GM12878 (cell line): ENCODE data around the gene ACYP1. TPM values are rescaled to one million over a fixed set of nuclear protein-coding genes. Genes with fewer than 3 reads are reported as not detected.

Experiments used
- ATAC-seq: fragments of 200-7000 bp; cut with Tn5 transposase; 3 replicates; pipeline ENCODE4 v1.9.1; 2020; ENCODE audit warnings: mild to moderate bottlenecking, moderate library complexity
- BruUV-seq: library from RNA; stranded (reverse); fragments of 400-500 nt; replicated peaks from 2 replicates; lab custom pipeline; 2021; lab: Mats Ljungman, UMichigan
- CTCF ChIA-PET: fragments of 300-600 bp; sonication (Branson Sonifier 250); formaldehyde crosslinking; extraction: SDS; loops from one replicate; lab custom pipeline; 2021; ENCODE audit warnings: inconsistent platforms; lab: Yijun Ruan, JAX
- POLR2A ChIA-PET: fragments of 350-600 bp; formaldehyde crosslinking; extraction: SDS; loops from one replicate; lab custom pipeline; 2021; ENCODE audit warnings: inconsistent platforms; lab: Charles Lee
- RAD21 ChIA-PET: fragments of 300-600 bp; sonication (Branson Sonifier 250); formaldehyde crosslinking; loops from one replicate; lab custom pipeline; 2023; ENCODE audit warnings: antibody characterized with exemption; ENCODE audit not compliant: unreplicated experiment; lab: Charles Lee
- SMC1A ChIA-PET: fragments of 300-600 bp; sonication (Branson Sonifier 250); formaldehyde crosslinking; loops from one replicate; lab custom pipeline; 2023; ENCODE audit not compliant: unreplicated experiment, uncharacterized antibody; lab: Charles Lee
- DNase-seq: peaks from one replicate; pipeline ENCODE4 v3.0.0-alpha.2; 2011; ENCODE audit warnings: low read depth, low spot score
- FAIRE-seq: peaks from 3 replicates; lab custom pipeline; 2011; peaks lifted over from hg19 to GRCh38; lab: Jason Lieb, UNC
- H2AFZ ChIP-seq: 2 replicates; pipeline ENCODE4 v1.6.0; 2011; ENCODE audit warnings: low read depth, low read length, control low read depth; ENCODE audit not compliant: control insufficient read depth
- H3K27ac ChIP-seq: 2 replicates; pipeline ENCODE4 v1.5.1; 2011; ENCODE audit warnings: control low read depth; ENCODE audit not compliant: control insufficient read depth, insufficient read depth
- H3K27me3 ChIP-seq, 2 experiments: replicated peaks in 1 of 2; 2 replicates each; pipeline versions ENCODE4 v1.6.0 to v1.6.1; 2011; ENCODE audit warnings: low read length in 1 of 2; ENCODE audit not compliant: control insufficient read depth in 2 of 2, insufficient read depth in 2 of 2
- H3K36me3 ChIP-seq, 2 experiments: 2 replicates each; pipeline ENCODE4 v1.5.1; 2011; ENCODE audit warnings: low read length in 1 of 2; ENCODE audit not compliant: control insufficient read depth in 2 of 2, insufficient read depth in 2 of 2
- H3K4me1 ChIP-seq: 2 replicates; pipeline ENCODE4 v1.6.1; 2011; ENCODE audit warnings: mild to moderate bottlenecking, low read length, moderate library complexity, mixed read lengths; ENCODE audit not compliant: control insufficient read depth, insufficient read depth
- H3K4me2 ChIP-seq: 2 replicates; pipeline ENCODE4 v1.6.0; 2011; ENCODE audit warnings: control low read depth; ENCODE audit not compliant: control insufficient read depth, insufficient read depth
- H3K4me3 ChIP-seq: fragments of 200-600 bp; sonication (generic); 2 replicates; pipeline ENCODE4 v1.5.1; 2016
- H3K79me2 ChIP-seq: 2 replicates; pipeline ENCODE4 v1.6.0; 2011; ENCODE audit warnings: low read length; ENCODE audit not compliant: control insufficient read depth, insufficient read depth
- H3K9ac ChIP-seq: 2 replicates; pipeline ENCODE4 v1.8.0; 2011; ENCODE audit warnings: low read length, control low read depth, mixed read lengths; ENCODE audit not compliant: control insufficient read depth, insufficient read depth
- H3K9me3 ChIP-seq: replicated peaks from 3 replicates; pipeline ENCODE4 v1.5.1; 2011; ENCODE audit warnings: mild to moderate bottlenecking, low read length; ENCODE audit not compliant: control insufficient read depth, insufficient read depth
- H4K20me1 ChIP-seq: 2 replicates; pipeline ENCODE4 v1.6.0; 2011; ENCODE audit not compliant: control insufficient read depth, insufficient read depth
- CHD4 ChIP-seq: fragments of 200-600 bp; sonication (generic); IDR thresholded peaks from 2 replicates; pipeline ENCODE4 v1.6.1; 2016; ENCODE audit warnings: mild to moderate bottlenecking
- EGR1 ChIP-seq, 2 experiments: IDR thresholded peaks; 1 replicate in 1 of 2; 2 replicates in 1 of 2; pipeline ENCODE4 v1.6.1; 2011 to 2012; ENCODE audit warnings: low read depth in 2 of 2, low read length in 2 of 2, borderline replicate concordance in 1 of 2, mild to moderate bottlenecking in 1 of 2, moderate library complexity in 1 of 2
- FOXK2 ChIP-seq: fragments of 450-650 bp; IDR thresholded peaks from 2 replicates; pipeline ENCODE4 v1.6.1; 2017; ENCODE audit warnings: mild to moderate bottlenecking, moderate library complexity
- KLF5 ChIP-seq: fragments of 450-650 bp; IDR thresholded peaks from 2 replicates; pipeline ENCODE4 v1.6.1; 2014; ENCODE audit warnings: mild to moderate bottlenecking; ENCODE audit not compliant: partially characterized antibody
- MEF2A ChIP-seq: IDR thresholded peaks from 2 replicates; pipeline ENCODE4 v1.6.1; 2011; ENCODE audit warnings: low read depth, mild to moderate bottlenecking, low read length, moderate library complexity; ENCODE audit not compliant: insufficient read depth
- RELA ChIP-seq: fragments of 450-650 bp; IDR thresholded peaks from 2 replicates; pipeline ENCODE4 v1.8.0; 2014; ENCODE audit warnings: borderline replicate concordance; ENCODE audit not compliant: partially characterized antibody
- RFX5 ChIP-seq: IDR thresholded peaks from 2 replicates; pipeline ENCODE4 v1.6.1; 2011; ENCODE audit warnings: low read depth, low read length, improper control_type of control experiment
- WGBS: methylation state at CpG from one replicate; pipeline ENCODE4 v1.1.6; 2016; ENCODE audit warnings: low lambda C conversion rate; ENCODE audit not compliant: insufficient replicate concordance, insufficient coverage; ENCODE audit errors: missing lambda C conversion rate; 5-methylcytosine and 5-hydroxymethylcytosine counted together
- in situ Hi-C: fragments of 300-500 bp; cut with MboI; formaldehyde crosslinking; loops from 9 replicates; pipeline ENCODE4 v1.14.3; 2018; ENCODE audit warnings: mixed read lengths
- intact Hi-C: fragments of 100-400 bp; cut with micrococcal nuclease; formaldehyde crosslinking; loops from one replicate; pipeline ENCODE4 v1.14.2; 2022; ENCODE audit not compliant: unreplicated experiment
- polyA plus RNA-seq, 11 experiments: library from polyadenylated mRNA; depleted of rRNA in 4 of 11; unstranded in 6 of 11; stranded (reverse) in 5 of 11; fragments of >200 nt; fragmentation: Nextera tagmentation in 4 of 11; fragmentation: Illumina TruSeq in 1 of 11; extraction: Ambion mirVana in 4 of 11; extraction: Trizol in 1 of 11; gene quantifications; 1 replicate in 1 of 11; 2 replicates in 10 of 11; pipeline versions ENCODE4 v1.2.1 to v1.2.3, GENCODE V29; 2011 to 2016; ENCODE audit warnings: inconsistent platforms in 2 of 11, missing spikeins in 2 of 11, low read depth in 1 of 11
- total RNA-seq, 4 experiments: library from RNA; depleted of rRNA in 3 of 4; stranded (reverse); fragments of >200 nt in 3 of 4; fragmentation: Illumina TruSeq in 1 of 4; extraction: Trizol in 1 of 4; gene quantifications; 2 replicates each; pipeline versions ENCODE4 v1.2.1 to v1.2.3, GENCODE V29; 2013 to 2021
- TF ChIP-seq, protein P1 (sequence below): fragments of 150-350 bp; IDR thresholded peaks from 2 replicates; pipeline ENCODE4 v1.6.1; 2014; ENCODE audit warnings: mild to moderate bottlenecking, low read depth, low read length
- TF ChIP-seq, protein P2 (sequence below): IDR thresholded peaks from 2 replicates; pipeline ENCODE4 v1.6.1; 2011; ENCODE audit warnings: borderline replicate concordance, low read depth, mild to moderate bottlenecking, moderate library complexity, mixed read lengths, low read length; ENCODE audit not compliant: insufficient read depth; ENCODE audit errors: extremely low read length
- TF ChIP-seq, protein P3 (sequence below): fragments of 450-650 bp; IDR thresholded peaks from 2 replicates; pipeline ENCODE4 v1.6.1; 2017; ENCODE audit warnings: antibody characterized with exemption, mild to moderate bottlenecking, moderate library complexity
- TF ChIP-seq, protein P4 (sequence below): IDR thresholded peaks from 2 replicates; pipeline ENCODE4 v1.6.1; 2012; ENCODE audit warnings: low read depth, low read length, improper control_type of control experiment

ACYP1 gene
- total and polyA plus RNA-seq, 10 of the 15 experiments (the other 5 are each of a cell fraction or from before 2014, with no cell fraction given), result 18.2 to 52.6 (median 43.5) TPM

DNA sequence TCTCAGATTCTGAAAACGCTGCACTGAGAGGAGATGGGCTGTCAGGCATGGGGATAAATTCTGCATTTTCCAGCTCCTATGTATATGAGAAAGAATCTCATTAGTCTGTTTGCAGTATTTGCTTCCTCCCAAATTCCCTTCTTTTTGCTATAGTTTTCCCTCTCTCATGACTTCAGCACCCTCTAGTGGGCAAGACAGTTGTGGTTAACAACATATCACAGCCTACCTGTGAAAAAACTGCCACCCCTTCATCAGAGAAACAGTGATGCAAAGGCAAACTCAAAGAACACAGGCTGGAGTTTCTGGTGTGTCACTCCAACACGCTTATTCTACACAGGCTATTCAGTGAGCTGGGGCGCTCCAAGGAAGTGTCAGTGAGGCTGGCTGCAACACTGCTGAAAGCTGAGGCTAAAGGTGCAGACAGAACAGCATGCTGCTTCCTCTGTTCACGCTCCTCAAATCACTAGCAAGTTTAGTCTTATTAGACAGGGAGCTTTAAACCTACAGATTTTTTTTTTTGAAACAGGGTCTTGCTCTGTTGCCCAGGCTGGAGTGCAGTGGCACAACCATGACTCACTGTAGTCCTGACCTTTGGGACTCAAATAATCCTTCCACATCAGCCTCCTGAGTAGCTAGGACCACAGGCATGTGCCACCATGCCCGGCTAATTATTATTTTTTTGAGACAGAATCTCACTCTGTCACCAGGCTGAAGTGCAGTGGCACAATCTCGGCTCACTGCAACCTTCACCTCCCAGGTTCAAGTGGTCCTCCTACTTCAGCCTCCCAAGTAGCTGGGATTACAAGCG lies 24.9 kb upstream of the ACYP1 start (continued):
- TF ChIP-seq RELA, result no peak
- no peak for TF ChIP-seq EGR1 (IDR thresholded peaks at IDR 0.05; ENCODE audit: borderline replicate concordance in 1 of 2, low read depth in 2 of 2, low read length in 2 of 2)
- no peak for TF ChIP-seq FOXK2
- TF ChIP-seq RFX5, result 0 out of 2 replicates have a peak, but pooled peaks have one; percentile 20
- no peak for TF ChIP-seq MEF2A
- TF ChIP-seq, protein P1, sequence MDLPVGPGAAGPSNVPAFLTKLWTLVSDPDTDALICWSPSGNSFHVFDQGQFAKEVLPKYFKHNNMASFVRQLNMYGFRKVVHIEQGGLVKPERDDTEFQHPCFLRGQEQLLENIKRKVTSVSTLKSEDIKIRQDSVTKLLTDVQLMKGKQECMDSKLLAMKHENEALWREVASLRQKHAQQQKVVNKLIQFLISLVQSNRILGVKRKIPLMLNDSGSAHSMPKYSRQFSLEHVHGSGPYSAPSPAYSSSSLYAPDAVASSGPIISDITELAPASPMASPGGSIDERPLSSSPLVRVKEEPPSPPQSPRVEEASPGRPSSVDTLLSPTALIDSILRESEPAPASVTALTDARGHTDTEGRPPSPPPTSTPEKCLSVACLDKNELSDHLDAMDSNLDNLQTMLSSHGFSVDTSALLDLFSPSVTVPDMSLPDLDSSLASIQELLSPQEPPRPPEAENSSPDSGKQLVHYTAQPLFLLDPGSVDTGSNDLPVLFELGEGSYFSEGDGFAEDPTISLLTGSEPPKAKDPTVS, result no peak
- TF ChIP-seq KLF5, result no peak

DNA sequence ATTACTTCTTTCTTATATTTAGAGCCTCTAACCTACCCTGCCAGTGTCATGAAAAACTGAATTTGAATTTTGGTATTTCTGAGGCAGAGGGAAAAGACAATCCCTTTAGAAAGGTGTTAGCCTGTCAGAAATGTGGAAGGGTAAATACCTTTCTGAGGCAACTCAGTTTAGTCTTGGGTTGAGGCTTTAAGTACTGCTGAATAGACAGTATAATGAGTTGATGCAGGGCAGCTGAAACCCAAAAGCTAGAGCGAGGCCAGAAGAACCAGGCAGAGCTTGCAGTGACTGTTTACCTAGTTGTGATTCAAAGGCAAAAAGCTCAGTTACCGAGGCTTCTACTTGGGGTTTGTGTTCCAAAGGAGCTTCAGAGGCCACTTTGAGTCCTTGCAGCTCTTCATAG lies 24.3 kb upstream of the ACYP1 start:
- no TSS peak for BruUV-seq

More for the DNA sequence above, 24.3 kb upstream of the ACYP1 start:
- DNase-seq, result no peak
- Histone ChIP-seq H3K79me2 (no peaks in the 10 kb centered on the region), H3K9ac (no peak overlapping the region), H3K4me2 (no peak overlapping the region), H3K9me3 (no peaks in the 10 kb centered on the region), H3K36me3 (peaks cover 4 to 26% of the 10 kb centered on the region in 2 experiments), H3K4me3 (no peak overlapping the region), H3K4me1 (no peaks in the 10 kb centered on the region), H3K27me3 (no peaks in the 10 kb centered on the region), H4K20me1 (no peaks in the 10 kb centered on the region), H2AFZ (no peak overlapping the region), H3K27ac (no peak overlapping the region)
- intact Hi-C loops (loop anchor here (1.0 kb wide), 3 partner anchors 142 to 227 kb away; no protein-coding TSS in a partner anchor), in situ Hi-C loops (no loop called here)
- 76% methylated on average over 2 of the region's 2 CpGs for WGBS
- TF ChIP-seq CHD4, result no peak
- TF ChIP-seq, protein P2, sequence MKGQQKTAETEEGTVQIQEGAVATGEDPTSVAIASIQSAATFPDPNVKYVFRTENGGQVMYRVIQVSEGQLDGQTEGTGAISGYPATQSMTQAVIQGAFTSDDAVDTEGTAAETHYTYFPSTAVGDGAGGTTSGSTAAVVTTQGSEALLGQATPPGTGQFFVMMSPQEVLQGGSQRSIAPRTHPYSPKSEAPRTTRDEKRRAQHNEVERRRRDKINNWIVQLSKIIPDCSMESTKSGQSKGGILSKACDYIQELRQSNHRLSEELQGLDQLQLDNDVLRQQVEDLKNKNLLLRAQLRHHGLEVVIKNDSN, result no peak
- TF ChIP-seq, protein P3, sequence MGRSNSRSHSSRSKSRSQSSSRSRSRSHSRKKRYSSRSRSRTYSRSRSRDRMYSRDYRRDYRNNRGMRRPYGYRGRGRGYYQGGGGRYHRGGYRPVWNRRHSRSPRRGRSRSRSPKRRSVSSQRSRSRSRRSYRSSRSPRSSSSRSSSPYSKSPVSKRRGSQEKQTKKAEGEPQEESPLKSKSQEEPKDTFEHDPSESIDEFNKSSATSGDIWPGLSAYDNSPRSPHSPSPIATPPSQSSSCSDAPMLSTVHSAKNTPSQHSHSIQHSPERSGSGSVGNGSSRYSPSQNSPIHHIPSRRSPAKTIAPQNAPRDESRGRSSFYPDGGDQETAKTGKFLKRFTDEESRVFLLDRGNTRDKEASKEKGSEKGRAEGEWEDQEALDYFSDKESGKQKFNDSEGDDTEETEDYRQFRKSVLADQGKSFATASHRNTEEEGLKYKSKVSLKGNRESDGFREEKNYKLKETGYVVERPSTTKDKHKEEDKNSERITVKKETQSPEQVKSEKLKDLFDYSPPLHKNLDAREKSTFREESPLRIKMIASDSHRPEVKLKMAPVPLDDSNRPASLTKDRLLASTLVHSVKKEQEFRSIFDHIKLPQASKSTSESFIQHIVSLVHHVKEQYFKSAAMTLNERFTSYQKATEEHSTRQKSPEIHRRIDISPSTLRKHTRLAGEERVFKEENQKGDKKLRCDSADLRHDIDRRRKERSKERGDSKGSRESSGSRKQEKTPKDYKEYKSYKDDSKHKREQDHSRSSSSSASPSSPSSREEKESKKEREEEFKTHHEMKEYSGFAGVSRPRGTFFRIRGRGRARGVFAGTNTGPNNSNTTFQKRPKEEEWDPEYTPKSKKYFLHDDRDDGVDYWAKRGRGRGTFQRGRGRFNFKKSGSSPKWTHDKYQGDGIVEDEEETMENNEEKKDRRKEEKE, result no peak
- TF ChIP-seq, protein P4, sequence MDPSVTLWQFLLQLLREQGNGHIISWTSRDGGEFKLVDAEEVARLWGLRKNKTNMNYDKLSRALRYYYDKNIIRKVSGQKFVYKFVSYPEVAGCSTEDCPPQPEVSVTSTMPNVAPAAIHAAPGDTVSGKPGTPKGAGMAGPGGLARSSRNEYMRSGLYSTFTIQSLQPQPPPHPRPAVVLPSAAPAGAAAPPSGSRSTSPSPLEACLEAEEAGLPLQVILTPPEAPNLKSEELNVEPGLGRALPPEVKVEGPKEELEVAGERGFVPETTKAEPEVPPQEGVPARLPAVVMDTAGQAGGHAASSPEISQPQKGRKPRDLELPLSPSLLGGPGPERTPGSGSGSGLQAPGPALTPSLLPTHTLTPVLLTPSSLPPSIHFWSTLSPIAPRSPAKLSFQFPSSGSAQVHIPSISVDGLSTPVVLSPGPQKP, result no peak
- ChIA-PET RAD21 (interaction anchor here (0.7 to 3.3 kb wide), 22 partner anchors 25 to 479 kb away, joined by 3 to 30 read pairs (median 4); partner anchors contain the start of gene ACYP1), CTCF (interaction anchor here (0.6 to 7.2 kb wide), 51 partner anchors 7 to 479 kb away, joined by 3 to 129 read pairs (median 5); partner anchors contain the start of genes ACYP1, MLH3 and PGF), POLR2A (interaction anchor here (1.0 kb wide), 2 partner anchors 146 to 183 kb away, joined by 3 read pairs; no protein-coding TSS in a partner anchor), SMC1A (interaction anchor here (0.7 to 4.6 kb wide), 29 partner anchors 8 to 435 kb away, joined by 3 to 39 read pairs (median 4); partner anchors contain the start of gene EIF2B2)
- peak; percentile 21; the same call in 2 of the 3 replicates for ATAC-seq
- FAIRE-seq, result no peak
